ENCODE results near the gene USP49. TPM values are rescaled to one million over a fixed set of nuclear protein-coding genes. Genes with fewer than 3 reads are reported as not detected.
"Not testable (repeated sequence)": the region's sequence is repeated elsewhere in the genome, so short reads cannot be mapped to it uniquely, and the experiment has no call there.

USP49 gene
- total RNA-seq, 3 donors from 2014 or later (not counting 1 experiment from before 2014, with no cell fraction given) = 6.4 to 15.1 (median 11.5) TPM

DNA sequence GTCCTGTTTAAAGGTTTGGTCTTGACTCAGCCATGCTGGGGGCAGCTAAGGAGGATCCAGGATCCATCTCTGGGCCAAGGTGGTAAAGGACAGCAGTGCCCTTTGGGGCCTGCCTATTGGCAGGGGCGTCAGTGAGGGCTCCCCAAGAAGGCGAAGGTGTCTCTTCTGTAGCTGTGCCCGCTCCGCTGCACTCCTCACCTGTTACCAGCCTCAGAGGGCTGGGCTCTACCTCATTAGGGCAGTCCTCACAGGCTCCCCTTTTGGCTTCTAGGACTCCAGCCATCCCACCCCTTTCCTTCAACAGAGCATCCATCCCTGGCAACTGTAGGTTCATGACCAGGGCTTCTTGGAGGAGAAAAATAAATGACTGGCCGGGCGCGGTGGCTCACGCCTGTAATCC, 125.8 kb downstream of the USP49 start:
- TF ChIP-seq, protein P1, sequence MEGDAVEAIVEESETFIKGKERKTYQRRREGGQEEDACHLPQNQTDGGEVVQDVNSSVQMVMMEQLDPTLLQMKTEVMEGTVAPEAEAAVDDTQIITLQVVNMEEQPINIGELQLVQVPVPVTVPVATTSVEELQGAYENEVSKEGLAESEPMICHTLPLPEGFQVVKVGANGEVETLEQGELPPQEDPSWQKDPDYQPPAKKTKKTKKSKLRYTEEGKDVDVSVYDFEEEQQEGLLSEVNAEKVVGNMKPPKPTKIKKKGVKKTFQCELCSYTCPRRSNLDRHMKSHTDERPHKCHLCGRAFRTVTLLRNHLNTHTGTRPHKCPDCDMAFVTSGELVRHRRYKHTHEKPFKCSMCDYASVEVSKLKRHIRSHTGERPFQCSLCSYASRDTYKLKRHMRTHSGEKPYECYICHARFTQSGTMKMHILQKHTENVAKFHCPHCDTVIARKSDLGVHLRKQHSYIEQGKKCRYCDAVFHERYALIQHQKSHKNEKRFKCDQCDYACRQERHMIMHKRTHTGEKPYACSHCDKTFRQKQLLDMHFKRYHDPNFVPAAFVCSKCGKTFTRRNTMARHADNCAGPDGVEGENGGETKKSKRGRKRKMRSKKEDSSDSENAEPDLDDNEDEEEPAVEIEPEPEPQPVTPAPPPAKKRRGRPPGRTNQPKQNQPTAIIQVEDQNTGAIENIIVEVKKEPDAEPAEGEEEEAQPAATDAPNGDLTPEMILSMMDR (IDR thresholded peaks at IDR 0.05) = no peak
- Mint-ChIP-seq H3K27ac (no peak overlapping the region), H3K36me3 (peaks cover 5% of the 10 kb centered on the region), H3K4me3 (no peak overlapping the region), H3K27me3 (ENCODE audit: low read depth in 2 of 2) (no peaks in the 10 kb centered on the region), H3K9me3 (no peaks in the 10 kb centered on the region), H3K4me1 (peaks cover 0 to 9% of the 10 kb centered on the region in 2 donors)
- WGBS (ENCODE audit: insufficient coverage) = 96% methylated on average over 8 of the region's 8 CpGs
- intact Hi-C loops (cut with micrococcal nuclease) = no loop called here
- Histone ChIP-seq H3K9me3 (ENCODE audit: control insufficient read depth, insufficient read depth, low read length) (no peaks in the 10 kb centered on the region), H3K27ac (ENCODE audit: low read length) (no peak overlapping the region), H3K27me3 (ENCODE audit: control insufficient read depth, insufficient read depth, low read length) (no peaks in the 10 kb centered on the region), H3K4me1 (ENCODE audit: control insufficient read depth, insufficient read depth, low read length) (peaks cover 14% of the 10 kb centered on the region), H3K36me3 (ENCODE audit: control insufficient read depth, insufficient read depth, low read length) (peaks cover 26% of the 10 kb centered on the region), H3K4me3 (ENCODE audit: low read length) (no peak overlapping the region)
- DNase-seq (no peak), ATAC-seq (no peak)

DNA sequence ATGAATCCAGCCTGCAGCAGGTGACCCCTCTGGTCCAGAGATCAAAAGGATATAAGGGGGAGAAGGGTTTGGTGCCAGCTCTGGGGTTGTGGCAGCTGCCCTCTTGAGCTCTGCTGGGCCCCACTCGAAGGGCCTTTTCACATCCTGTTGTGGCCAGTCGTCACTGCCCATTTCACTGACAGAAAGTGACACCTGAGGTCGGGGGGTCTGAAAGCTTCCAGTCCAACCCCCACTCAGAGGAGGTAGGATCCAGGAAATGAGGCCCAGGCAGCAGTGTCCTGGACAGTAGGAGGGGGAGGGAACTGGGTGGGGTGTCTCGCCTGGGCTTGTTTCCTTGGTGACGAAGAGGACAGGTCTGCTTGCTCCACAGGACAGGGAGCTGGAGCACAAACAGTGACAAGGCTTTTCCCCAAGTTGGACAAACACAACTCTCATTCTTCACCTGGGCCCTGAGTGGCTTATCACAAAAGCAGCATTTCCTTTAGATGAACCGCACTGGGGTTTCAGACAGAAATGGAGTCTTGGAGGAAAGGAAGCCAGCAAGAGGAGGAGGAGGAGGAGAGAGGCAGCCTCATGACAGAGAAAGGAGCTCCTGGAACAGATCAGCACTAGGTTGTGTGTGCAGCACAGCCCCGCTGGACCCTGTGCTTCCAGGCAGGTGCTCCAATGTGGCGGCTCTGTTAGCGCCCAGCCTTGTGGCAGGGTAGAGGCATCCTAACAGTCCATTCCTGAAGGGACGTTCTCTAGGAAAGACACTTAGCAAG, 126.4 kb downstream of the USP49 start:
- Histone ChIP-seq H3K27ac (ENCODE audit: low read length) (peak overlapping the region; percentile 51), H3K27me3 (ENCODE audit: control insufficient read depth, insufficient read depth, low read length) (no peaks in the 10 kb centered on the region), H3K9me3 (ENCODE audit: control insufficient read depth, insufficient read depth, low read length) (no peaks in the 10 kb centered on the region), H3K4me1 (ENCODE audit: control insufficient read depth, insufficient read depth, low read length) (peaks cover 14% of the 10 kb centered on the region), H3K36me3 (ENCODE audit: control insufficient read depth, insufficient read depth, low read length) (peaks cover 23% of the 10 kb centered on the region), H3K4me3 (ENCODE audit: low read length) (no peak overlapping the region)
- intact Hi-C loops (cut with micrococcal nuclease) = no loop called here
- no peak overlapping the region for H3K4me3 Mint-ChIP-seq
- DNase-seq (no peak), ATAC-seq (no peak)
- H3K27ac Mint-ChIP-seq = peak overlapping the region in 1 of 2 donors; percentile 62
- WGBS (ENCODE audit: insufficient coverage) = 54% methylated on average over 10 of the region's 10 CpGs
- H3K4me1 Mint-ChIP-seq = peaks cover 0 to 9% of the 10 kb centered on the region in 2 donors
- no peaks in the 10 kb centered on the region for H3K9me3 Mint-ChIP-seq
- no peaks in the 10 kb centered on the region for H3K27me3 Mint-ChIP-seq (ENCODE audit: low read depth in 2 of 2)
- TF ChIP-seq, protein P1 (IDR thresholded peaks at IDR 0.05) = no peak
- H3K36me3 Mint-ChIP-seq = no peaks in the 10 kb centered on the region

DNA sequence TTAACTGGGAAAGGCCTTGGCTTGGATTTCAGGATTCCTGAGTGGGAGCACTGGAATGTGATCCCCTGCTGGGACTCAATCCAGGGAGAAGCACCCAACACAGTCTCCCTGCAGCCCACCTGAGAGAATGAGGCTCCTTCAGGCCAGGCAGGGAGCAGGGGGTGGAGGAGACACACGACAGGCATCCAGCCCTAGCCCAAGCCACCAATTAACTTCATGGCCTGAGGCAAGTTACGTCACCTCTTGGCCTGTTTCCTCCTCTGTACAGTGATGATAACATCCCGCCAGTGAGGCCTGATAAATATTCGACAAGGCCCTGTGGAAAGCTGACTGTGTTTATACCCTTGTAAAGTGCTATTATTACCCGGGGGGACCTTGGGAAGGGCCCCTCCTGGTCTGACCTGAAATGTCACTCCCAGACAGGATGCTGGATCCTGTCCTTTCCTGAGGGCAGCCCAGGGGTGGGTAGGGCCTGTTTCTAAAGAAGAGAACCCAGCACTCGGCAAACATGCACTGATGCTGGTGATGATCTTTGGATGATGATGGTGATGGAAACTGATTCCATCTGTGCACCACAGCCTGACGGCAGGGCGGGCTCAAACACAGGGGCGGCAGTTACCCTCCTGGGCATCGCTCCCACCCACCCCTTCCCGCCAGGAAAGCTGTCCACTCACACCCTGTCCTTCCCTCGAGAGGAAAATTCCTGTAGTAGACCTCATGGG, 127.9 kb downstream of the USP49 start:
- H3K36me3 Mint-ChIP-seq = no peaks in the 10 kb centered on the region
- Histone ChIP-seq H3K36me3 (ENCODE audit: control insufficient read depth, insufficient read depth, low read length) (peaks cover 16% of the 10 kb centered on the region), H3K4me3 (ENCODE audit: low read length) (no peak overlapping the region), H3K4me1 (ENCODE audit: control insufficient read depth, insufficient read depth, low read length) (peaks cover 14% of the 10 kb centered on the region), H3K9me3 (ENCODE audit: control insufficient read depth, insufficient read depth, low read length) (no peaks in the 10 kb centered on the region), H3K27me3 (ENCODE audit: control insufficient read depth, insufficient read depth, low read length) (no peaks in the 10 kb centered on the region), H3K27ac (ENCODE audit: low read length) (no peak overlapping the region)
- intact Hi-C loops (cut with micrococcal nuclease) = no loop called here
- H3K27ac Mint-ChIP-seq = no peak overlapping the region
- no peak overlapping the region for H3K4me3 Mint-ChIP-seq
- 77% methylated on average over 12 of the region's 12 CpGs for WGBS (ENCODE audit: insufficient coverage)
- H3K4me1 Mint-ChIP-seq = peaks cover 0 to 9% of the 10 kb centered on the region in 2 donors
- TF ChIP-seq, protein P1 (IDR thresholded peaks at IDR 0.05) = no peak
- DNase-seq (no peak), ATAC-seq (no peak)
- H3K27me3 Mint-ChIP-seq (ENCODE audit: low read depth in 2 of 2) = no peaks in the 10 kb centered on the region
- H3K9me3 Mint-ChIP-seq = no peaks in the 10 kb centered on the region

DNA sequence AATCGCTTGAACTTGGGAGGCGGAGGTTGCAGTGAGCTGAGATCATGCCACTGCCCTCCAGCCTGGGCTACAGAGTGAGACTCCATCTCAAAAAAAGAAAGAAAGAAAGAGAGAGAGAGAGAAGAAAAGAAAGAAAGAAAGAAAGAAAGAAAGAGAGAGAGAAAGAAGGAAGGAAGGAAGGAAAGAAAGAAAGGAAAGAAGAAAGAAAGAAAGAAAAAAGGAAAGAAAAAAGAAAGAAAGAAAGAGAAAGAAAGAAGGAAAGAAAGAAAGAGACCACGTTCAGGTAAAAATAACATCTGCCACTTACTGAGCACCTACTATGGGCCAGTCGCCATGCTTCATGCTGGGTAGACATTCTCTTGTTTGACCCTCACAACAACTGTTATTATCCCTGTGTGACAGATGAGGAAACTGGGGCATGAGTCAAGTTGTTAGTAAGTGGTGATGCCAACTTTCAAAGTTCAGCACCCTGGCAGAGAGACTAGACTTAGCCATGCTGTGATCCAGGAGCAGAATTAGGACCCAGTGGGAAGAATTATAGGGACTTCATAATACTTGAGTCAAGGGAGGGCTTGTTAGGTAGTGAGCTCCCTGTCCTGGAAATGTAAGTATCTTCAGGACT, 129.0 kb downstream of the USP49 start:
- H3K4me3 Mint-ChIP-seq; DNase-seq; H3K27me3 Mint-ChIP-seq (ENCODE audit: low read depth in 2 of 2); H3K4me3 ChIP-seq (ENCODE audit: low read length); H3K27me3 ChIP-seq (ENCODE audit: control insufficient read depth, insufficient read depth, low read length); H3K36me3 Mint-ChIP-seq; H3K27ac ChIP-seq (ENCODE audit: low read length); H3K27ac Mint-ChIP-seq; H3K9me3 ChIP-seq (ENCODE audit: control insufficient read depth, insufficient read depth, low read length); ATAC-seq; intact Hi-C loops (cut with micrococcal nuclease); H3K4me1 Mint-ChIP-seq; H3K9me3 Mint-ChIP-seq; H3K36me3 ChIP-seq (ENCODE audit: control insufficient read depth, insufficient read depth, low read length): not testable (repeated sequence)
- H3K4me1 ChIP-seq (ENCODE audit: control insufficient read depth, insufficient read depth, low read length) = peaks cover 14% of the 10 kb centered on the region
- WGBS (ENCODE audit: insufficient coverage) = 94% methylated on average over 4 of the region's 4 CpGs

All from natural killer cell (primary cell).